A549 (cell line): ENCODE results near the gene CDC42BPB. TPM values are rescaled to one million over a fixed set of nuclear protein-coding genes. Genes with fewer than 3 reads are reported as not detected.

Source experiments
- ATAC-seq, 2 experiments: fragments of 200-7000 bp in 1 of 2; fragments of >200 bp in 1 of 2; cut with Nextera tagmentation in 1 of 2; cut with Tn5 transposase in 1 of 2; 3 replicates each; pipeline versions ENCODE4 v1.8.0 to v1.9.1; 2018 to 2020; ENCODE audit warnings: mild to moderate bottlenecking in 1 of 2, moderate library complexity in 1 of 2
- CTCF ChIA-PET: fragments of 300-600 bp; sonication (Branson Sonifier 250); formaldehyde crosslinking; extraction: SDS; loops from one replicate; lab custom pipeline; 2021; ENCODE audit warnings: antibody characterized with exemption, inconsistent platforms; lab: Yijun Ruan, JAX
- POLR2A ChIA-PET: fragments of 350-600 bp; formaldehyde crosslinking; extraction: SDS; loops from one replicate; lab custom pipeline; 2021; ENCODE audit warnings: antibody characterized with exemption, inconsistent platforms; lab: Yijun Ruan, JAX
- DNase-seq, 2 experiments: peaks; one replicate each; pipeline versions ENCODE4 v3.0.0 to v3.0.0-alpha.2; 2011 to 2016; ENCODE audit warnings: low read depth in 1 of 2, low spot score in 1 of 2
- FAIRE-seq: peaks from 2 replicates; lab custom pipeline; 2011; peaks lifted over from hg19 to GRCh38; lab: Jason Lieb, UNC
- H3K27ac ChIP-seq, 2 experiments: fragments of >200 bp; sonication (Bioruptor Twin); formaldehyde crosslinking; 3 replicates each; pipeline ENCODE4 v1.5.1; 2016 to 2017
- H3K4me1 ChIP-seq: fragments of >200 bp; sonication (Bioruptor Twin); formaldehyde crosslinking; 3 replicates; pipeline ENCODE4 v1.6.1; 2016
- H3K4me2 ChIP-seq: fragments of >200 bp; sonication (Bioruptor Twin); formaldehyde crosslinking; 3 replicates; pipeline ENCODE4 v1.6.1; 2016
- H3K4me3 ChIP-seq: fragments of >200 bp; sonication (Bioruptor Twin); formaldehyde crosslinking; 3 replicates; pipeline ENCODE4 v1.5.1; 2016
- H3K9me3 ChIP-seq: fragments of >200 bp; sonication (Bioruptor Twin); formaldehyde crosslinking; 3 replicates; pipeline ENCODE4 v1.6.1; 2016
- ATOH8 ChIP-seq: fragments of 250-450 bp; sonication (Bioruptor Pico); IDR thresholded peaks from 2 replicates; pipeline ENCODE4 v1.5.0; 2020; ENCODE audit warnings: low read depth, mild to moderate bottlenecking, moderate library complexity
- CBX8 ChIP-seq: fragments of 200-600 bp; sonication (generic); IDR thresholded peaks from 2 replicates; pipeline ENCODE4 v1.6.1; 2016
- EHMT2 ChIP-seq: fragments of 200-600 bp; sonication (generic); IDR thresholded peaks from 2 replicates; pipeline ENCODE4 v1.6.1; 2016; ENCODE audit warnings: antibody characterized with exemption, low read depth, mild to moderate bottlenecking, moderate library complexity
- HDAC2 ChIP-seq: fragments of 200-600 bp; sonication (generic); IDR thresholded peaks from 2 replicates; pipeline ENCODE4 v1.6.1; 2016
- HMGXB4 ChIP-seq: fragments of 250-450 bp; sonication (Bioruptor Pico); IDR thresholded peaks from 2 replicates; pipeline ENCODE4 v1.5.0; 2021; ENCODE audit warnings: mild to moderate bottlenecking, moderate library complexity, borderline replicate concordance
- HOXB13 ChIP-seq: fragments of 250-450 bp; sonication (Bioruptor Pico); IDR thresholded peaks from 2 replicates; pipeline ENCODE4 v1.5.0; 2020; ENCODE audit warnings: low read depth, mild to moderate bottlenecking, moderate library complexity
- HOXB5 ChIP-seq: fragments of 250-450 bp; sonication (Bioruptor Pico); IDR thresholded peaks from 2 replicates; pipeline ENCODE4 v1.5.0; 2020; ENCODE audit warnings: mild to moderate bottlenecking, moderate library complexity
- JUN ChIP-seq, 2 experiments: fragments of >200 bp; sonication (Bioruptor Twin); formaldehyde crosslinking; IDR thresholded peaks; 2 replicates in 1 of 2; 3 replicates in 1 of 2; pipeline ENCODE4 v1.6.1; 2016 to 2017
- MYC ChIP-seq: IDR thresholded peaks from 2 replicates; pipeline ENCODE4 v1.6.1; 2012; ENCODE audit warnings: mild to moderate bottlenecking, inconsistent platforms, low read length, improper control_type of control experiment, borderline replicate concordance
- NFE2L2 ChIP-seq: fragments of 150-350 bp; conservative IDR thresholded peaks from 2 replicates; pipeline ENCODE4 v1.6.1; 2014; ENCODE audit warnings: low read length
- NR3C1 ChIP-seq: fragments of >200 bp; sonication (Bioruptor Twin); formaldehyde crosslinking; IDR thresholded peaks from 3 replicates; pipeline ENCODE4 v1.6.1; 2017
- RAD21 ChIP-seq, 2 experiments: fragments of >200 bp in 1 of 2; sonication (Bioruptor Twin) in 1 of 2; formaldehyde crosslinking in 1 of 2; IDR thresholded peaks in 1 of 2; conservative IDR thresholded peaks in 1 of 2; 2 replicates in 1 of 2; 3 replicates in 1 of 2; pipeline ENCODE4 v1.6.1; 2012 to 2018; ENCODE audit warnings: inconsistent platforms in 1 of 2
- RARB ChIP-seq: fragments of 250-450 bp; sonication (Bioruptor Pico); IDR thresholded peaks from 2 replicates; pipeline ENCODE4 v1.8.0; 2021; ENCODE audit warnings: mild to moderate bottlenecking, moderate library complexity
- TFCP2L1 ChIP-seq: fragments of 250-450 bp; sonication (Bioruptor Pico); IDR thresholded peaks from 2 replicates; pipeline ENCODE4 v1.5.0; 2021; ENCODE audit warnings: mild to moderate bottlenecking
- TP53 ChIP-seq: fragments of 250-450 bp; sonication (Bioruptor Pico); IDR thresholded peaks from 2 replicates; pipeline ENCODE4 v1.5.0; 2021; ENCODE audit warnings: mild to moderate bottlenecking, moderate library complexity
- ZSCAN20 ChIP-seq: fragments of 250-450 bp; sonication (Bioruptor Pico); IDR thresholded peaks from 2 replicates; pipeline ENCODE4 v1.8.0; 2022; ENCODE audit warnings: mild to moderate bottlenecking, moderate library complexity
- WGBS: methylation state at CpG from one replicate; pipeline ENCODE4 v1.1.6; 2017; ENCODE audit errors: missing lambda C conversion rate; 5-methylcytosine and 5-hydroxymethylcytosine counted together
- polyA plus RNA-seq, 4 experiments: library from polyadenylated mRNA; depleted of rRNA in 3 of 4; stranded (reverse); fragments of >200 nt; fragmentation: RNase III in 1 of 4; extraction: RNeasy Plus Mini Kit Qiagen cat#74134 plus additional on column Dnase treatment in 1 of 4; gene quantifications; 2 replicates in 3 of 4; 3 replicates in 1 of 4; pipeline ENCODE4 v1.2.3, GENCODE V29; 2011 to 2017
- TF ChIP-seq, protein P1 (sequence below): fragments of 450-650 bp; IDR thresholded peaks from 2 replicates; pipeline ENCODE4 v1.6.1; 2014; ENCODE audit warnings: antibody characterized with exemption
- TF ChIP-seq, protein P2 (sequence below): IDR thresholded peaks from 2 replicates; pipeline ENCODE4 v1.6.1; 2012

Gene CDC42BPB
- polyA plus RNA-seq, 2 of the 4 experiments (the other 2 are of a cell fraction), result 56.4 to 57.1 TPM

DNA sequence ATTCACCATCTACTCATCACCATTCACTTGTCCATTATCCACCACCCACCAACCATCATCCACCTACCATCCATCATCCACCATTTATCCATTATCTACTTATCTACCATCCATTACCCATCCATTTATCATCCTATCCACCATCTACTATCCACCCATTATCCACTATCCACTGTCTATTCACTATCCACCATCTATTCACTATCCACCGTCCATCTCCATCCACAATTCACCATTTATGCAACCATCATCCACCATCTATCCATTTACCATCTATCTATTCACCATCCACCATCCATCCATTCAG lies 136.4 kb downstream of the CDC42BPB start:
- DNase-seq (no peak), FAIRE-seq (no peak), ATAC-seq (no peak)
- Histone ChIP-seq H3K4me1 (peaks cover 8% of the 10 kb centered on the region), H3K9me3 (no peaks in the 10 kb centered on the region), H3K27ac (no peak overlapping the region), H3K4me3 (no peak overlapping the region), H3K4me2 (no peak overlapping the region)
- ChIA-PET POLR2A (no interaction called here), CTCF (no interaction called here)
- TF ChIP-seq ZSCAN20 (CRISPR knock-in tag) (no peak), JUN (IDR thresholded peaks at IDR 0.05) (no peak), HDAC2 (no peak), NR3C1 (no peak), EHMT2 (no peak), RARB (CRISPR knock-in tag) (no peak), TP53 (no peak), TFCP2L1 (CRISPR knock-in tag) (no peak), CBX8 (no peak), MYC (no peak)
- WGBS, result 84% methylated on average over 1 of the region's 1 CpG

DNA sequence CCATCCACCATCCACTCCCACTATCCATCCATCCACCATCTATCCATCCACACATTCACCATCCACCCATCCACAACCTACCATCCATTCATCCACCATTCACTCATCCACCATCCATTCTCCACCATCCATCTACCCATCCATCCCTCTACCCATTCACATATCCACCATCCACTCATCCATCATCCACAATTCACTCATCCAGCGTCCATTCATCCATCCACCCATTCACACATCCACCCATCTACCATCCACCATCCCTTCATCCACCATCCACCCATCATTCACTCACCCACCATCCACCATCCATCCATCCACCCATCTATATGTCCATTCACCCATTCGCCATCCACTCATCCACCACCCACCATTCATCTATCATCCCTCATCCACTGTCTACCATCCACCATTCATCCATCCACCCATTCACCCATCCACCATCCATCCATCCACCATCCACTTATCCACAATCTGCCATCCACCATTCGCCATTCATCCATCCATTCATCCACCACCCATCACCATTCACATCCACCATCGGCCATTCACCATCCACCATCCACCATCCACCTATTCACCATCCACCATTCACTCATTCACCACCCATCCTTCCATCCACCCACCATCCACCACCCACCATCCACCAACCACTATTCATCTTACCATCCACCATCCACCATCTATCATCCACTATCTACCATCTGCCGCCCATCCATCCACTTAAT lies 136.9 kb downstream of the CDC42BPB start:
- POLR2A ChIA-PET, result no interaction called here
- Histone ChIP-seq H3K27ac (no peak overlapping the region), H3K4me1 (peaks cover 8% of the 10 kb centered on the region), H3K4me3 (no peak overlapping the region), H3K9me3 (no peaks in the 10 kb centered on the region)
- CTCF ChIA-PET, result no interaction called here
- ATAC-seq (no peak), DNase-seq (no peak)
- TF ChIP-seq NFE2L2 (no peak), HMGXB4 (CRISPR knock-in tag) (no peak), RAD21 (conservative IDR thresholded peaks at IDR 0.05 in 1 of 2, IDR thresholded peaks at IDR 0.05 in 1 of 2) (no peak), HOXB13 (CRISPR knock-in tag) (no peak), ATOH8 (CRISPR knock-in tag) (no peak), HOXB5 (CRISPR knock-in tag) (no peak)
- TF ChIP-seq, protein P1, sequence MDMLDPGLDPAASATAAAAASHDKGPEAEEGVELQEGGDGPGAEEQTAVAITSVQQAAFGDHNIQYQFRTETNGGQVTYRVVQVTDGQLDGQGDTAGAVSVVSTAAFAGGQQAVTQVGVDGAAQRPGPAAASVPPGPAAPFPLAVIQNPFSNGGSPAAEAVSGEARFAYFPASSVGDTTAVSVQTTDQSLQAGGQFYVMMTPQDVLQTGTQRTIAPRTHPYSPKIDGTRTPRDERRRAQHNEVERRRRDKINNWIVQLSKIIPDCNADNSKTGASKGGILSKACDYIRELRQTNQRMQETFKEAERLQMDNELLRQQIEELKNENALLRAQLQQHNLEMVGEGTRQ, result no peak
- TF ChIP-seq, all 56 proteins: peak for 0
- no peak overlapping the region for H3K4me2 ChIP-seq
- 73% methylated on average over 5 of the region's 5 CpGs for WGBS
- no peak for FAIRE-seq

GRCh38 chr14:102918438-102918837 lies 138.9 kb downstream of the CDC42BPB start:
- POLR2A ChIA-PET, result no interaction called here
- WGBS, result 50% methylated on average over 2 of the region's 2 CpGs
- FAIRE-seq (no peak), ATAC-seq (no peak), DNase-seq (no peak)
- CTCF ChIA-PET, result interaction anchor here (0.6 to 2.0 kb wide), 3 partner anchors 177 to 352 kb away, joined by 3 to 12 read pairs (median 3); no protein-coding TSS in a partner anchor
- no peak overlapping the region for H3K27ac ChIP-seq
- no peak overlapping the region for H3K4me3 ChIP-seq
- H3K4me1 ChIP-seq, result peaks cover 8% of the 10 kb centered on the region
- TF ChIP-seq HMGXB4 (CRISPR knock-in tag), result no peak
- TF ChIP-seq, protein P2, sequence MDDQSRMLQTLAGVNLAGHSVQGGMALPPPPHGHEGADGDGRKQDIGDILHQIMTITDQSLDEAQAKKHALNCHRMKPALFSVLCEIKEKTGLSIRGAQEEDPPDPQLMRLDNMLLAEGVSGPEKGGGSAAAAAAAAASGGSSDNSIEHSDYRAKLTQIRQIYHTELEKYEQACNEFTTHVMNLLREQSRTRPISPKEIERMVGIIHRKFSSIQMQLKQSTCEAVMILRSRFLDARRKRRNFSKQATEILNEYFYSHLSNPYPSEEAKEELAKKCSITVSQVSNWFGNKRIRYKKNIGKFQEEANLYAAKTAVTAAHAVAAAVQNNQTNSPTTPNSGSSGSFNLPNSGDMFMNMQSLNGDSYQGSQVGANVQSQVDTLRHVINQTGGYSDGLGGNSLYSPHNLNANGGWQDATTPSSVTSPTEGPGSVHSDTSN, result no peak
- H3K9me3 ChIP-seq, result no peaks in the 10 kb centered on the region
- no peak overlapping the region for H3K4me2 ChIP-seq
